HepG2 (cell line): Measurements from ENCODE around the gene HIPK2. TPM values are rescaled to one million over a fixed set of nuclear protein-coding genes. Genes with fewer than 3 reads are reported as not detected.
A peak's percentile ranks its signal among the peaks of the same experiment; 100 is the strongest.

Experiments
- AGO1 ChIP-seq: fragments of 200-400 bp; formaldehyde crosslinking; IDR thresholded peaks from 2 replicates; pipeline ENCODE4 v1.6.1; 2017; ENCODE audit warnings: mild to moderate bottlenecking, low read depth, low read length, moderate library complexity; ENCODE audit not compliant: poor library complexity, severe bottlenecking
- FLYWCH1 ChIP-seq: sonication (generic); formaldehyde crosslinking; IDR thresholded peaks from 2 replicates; pipeline ENCODE4 v1.8.1; 2023; ENCODE audit warnings: mild to moderate bottlenecking, missing genetic modification reagents
- FOXJ3 ChIP-seq: sonication (generic); formaldehyde crosslinking; IDR thresholded peaks from 2 replicates; pipeline ENCODE4 v1.4.0; 2020; ENCODE audit warnings: missing genetic modification reagents, mild to moderate bottlenecking, borderline replicate concordance
- FOXP4 ChIP-seq: sonication (generic); formaldehyde crosslinking; IDR thresholded peaks from 2 replicates; pipeline ENCODE4 v1.4.0; 2020; ENCODE audit warnings: missing genetic modification reagents
- FUBP1 ChIP-seq: sonication (generic); formaldehyde crosslinking; IDR thresholded peaks from 2 replicates; pipeline ENCODE4 v1.5.1; 2020; ENCODE audit warnings: missing genetic modification reagents, mild to moderate bottlenecking, borderline replicate concordance
- HNF4A ChIP-seq: sonication (generic); formaldehyde crosslinking; IDR thresholded peaks from 2 replicates; pipeline ENCODE4 v1.4.0; 2020; ENCODE audit warnings: missing genetic modification reagents
- HOXA5 ChIP-seq: sonication (generic); formaldehyde crosslinking; IDR thresholded peaks from 2 replicates; pipeline ENCODE4 v1.4.0; 2020; ENCODE audit warnings: missing genetic modification reagents
- IKZF4 ChIP-seq: sonication (generic); formaldehyde crosslinking; IDR thresholded peaks from 2 replicates; pipeline ENCODE4 v1.5.1; 2020; ENCODE audit warnings: borderline replicate concordance, mild to moderate bottlenecking, low read depth, missing genetic modification reagents; ENCODE audit errors: not compliant biosample characterization
- NR2C2 ChIP-seq: sonication (generic); formaldehyde crosslinking; IDR thresholded peaks from 2 replicates; pipeline ENCODE4 v1.4.0; 2020; ENCODE audit warnings: missing genetic modification reagents, mild to moderate bottlenecking, moderate library complexity, borderline replicate concordance
- NRL ChIP-seq: sonication (generic); formaldehyde crosslinking; IDR thresholded peaks from 2 replicates; pipeline ENCODE4 v1.5.0; 2020; ENCODE audit warnings: missing genetic modification reagents, mild to moderate bottlenecking, moderate library complexity, borderline replicate concordance
- RARA ChIP-seq: IDR thresholded peaks from 2 replicates; pipeline ENCODE4 v1.6.1; 2016; ENCODE audit warnings: missing genetic modification reagents, missing compliant biosample characterization
- RCOR2 ChIP-seq: IDR thresholded peaks from 2 replicates; pipeline ENCODE4 v1.6.1; 2016; ENCODE audit warnings: missing biosample characterization, missing genetic modification reagents
- RFX5 ChIP-seq: IDR thresholded peaks from 2 replicates; pipeline ENCODE4 v1.6.1; 2011; ENCODE audit warnings: low read depth, low read length, improper control_type of control experiment
- SRF ChIP-seq: IDR thresholded peaks from 2 replicates; pipeline ENCODE4 v1.6.1; 2011; ENCODE audit warnings: mild to moderate bottlenecking, low read depth, low read length, moderate library complexity
- TARDBP ChIP-seq: sonication (generic); formaldehyde crosslinking; IDR thresholded peaks from 2 replicates; pipeline ENCODE4 v1.8.0; 2022; ENCODE audit warnings: mild to moderate bottlenecking, missing genetic modification reagents
- TCF7L2 ChIP-seq: IDR thresholded peaks from 2 replicates; pipeline ENCODE4 v1.6.1; 2011; ENCODE audit warnings: mild to moderate bottlenecking, low read depth, low read length, moderate library complexity
- ZMYM2 ChIP-seq: sonication (generic); formaldehyde crosslinking; IDR thresholded peaks from 2 replicates; pipeline ENCODE4 v1.8.0; 2022; ENCODE audit warnings: mild to moderate bottlenecking, missing genetic modification reagents
- ZNF121 ChIP-seq: sonication (generic); formaldehyde crosslinking; IDR thresholded peaks from 2 replicates; pipeline ENCODE4 v1.5.0; 2020; ENCODE audit warnings: mild to moderate bottlenecking, missing genetic modification reagents
- ZNF230 ChIP-seq: sonication (generic); formaldehyde crosslinking; IDR thresholded peaks from 2 replicates; pipeline ENCODE4 v1.4.0; 2020; ENCODE audit warnings: mild to moderate bottlenecking, missing genetic modification reagents
- ZNF296 ChIP-seq: sonication (generic); formaldehyde crosslinking; conservative IDR thresholded peaks from 2 replicates; pipeline ENCODE4 v1.5.0; 2020; ENCODE audit warnings: mild to moderate bottlenecking, missing genetic modification reagents
- ZNF343 ChIP-seq: sonication (generic); formaldehyde crosslinking; IDR thresholded peaks from 2 replicates; pipeline ENCODE4 v1.4.0; 2020; ENCODE audit warnings: mild to moderate bottlenecking, missing genetic modification reagents
- ZNF513 ChIP-seq: sonication (generic); formaldehyde crosslinking; conservative IDR thresholded peaks from 2 replicates; pipeline ENCODE4 v1.5.0; 2020; ENCODE audit warnings: missing genetic modification reagents
- ZNF567 ChIP-seq: sonication (generic); formaldehyde crosslinking; IDR thresholded peaks from 2 replicates; pipeline ENCODE4 v1.8.1; 2023; ENCODE audit warnings: mild to moderate bottlenecking, missing genetic modification reagents, borderline replicate concordance
- ZNF605 ChIP-seq: sonication (generic); formaldehyde crosslinking; IDR thresholded peaks from 2 replicates; pipeline ENCODE4 v1.8.0; 2022; ENCODE audit warnings: mild to moderate bottlenecking, missing genetic modification reagents
- ZNF614 ChIP-seq: IDR thresholded peaks from 2 replicates; pipeline ENCODE4 v1.6.1; 2018; ENCODE audit warnings: missing biosample characterization, missing genetic modification reagents, inconsistent platforms, borderline replicate concordance
- polyA plus RNA-seq, 8 experiments: library from polyadenylated mRNA; depleted of rRNA in 3 of 8; stranded (reverse) in 7 of 8; unstranded in 1 of 8; fragments of >200 nt; fragmentation: Illumina TruSeq in 4 of 8; extraction: Trizol in 4 of 8; gene quantifications; 2 replicates each; pipeline versions ENCODE4 v1.2.1 to v1.2.3, GENCODE V29; 2011 to 2016; ENCODE audit warnings: low read depth in 4 of 8, missing spikeins in 1 of 8, mixed read lengths in 1 of 8; ENCODE audit not compliant: insufficient read depth in 1 of 8
- total RNA-seq, 5 experiments: library from RNA; depleted of rRNA; stranded (reverse); fragments of >200 nt; fragmentation: Illumina TruSeq; extraction: Trizol; gene quantifications; 2 replicates each; pipeline ENCODE4 v1.2.3, GENCODE V29; 2016; ENCODE audit warnings: low read depth in 1 of 5

The HIPK2 gene
- total and polyA plus RNA-seq, 2 of the 13 experiments (the other 11 are each of a cell fraction or from before 2014, with no cell fraction given), result 14.4 to 20.2 TPM

- TF ChIP-seq ZNF296 (no peak), ZNF513 (no peak), HNF4A (CRISPR knock-in tag) (peak; percentile 90), TCF7L2 (no peak), ZNF567 (0 out of 2 replicates have a peak, but pooled peaks have one; percentile 90), IKZF4 (CRISPR knock-in tag) (peak; percentile 70), NRL (no peak), FOXP4 (CRISPR knock-in tag) (peak; percentile 98), FOXJ3 (peak; percentile 94; the same call in 1 of the 2 replicates), SRF (0 out of 2 replicates have a peak, but pooled peaks have one; percentile 16), ZNF230 (CRISPR knock-in tag) (no peak), ZNF614 (CRISPR knock-in tag) (no peak), HOXA5 (CRISPR knock-in tag) (peak; percentile 83), ZNF121 (CRISPR knock-in tag) (0 out of 2 replicates have a peak, but pooled peaks have one; percentile 25), FUBP1 (CRISPR knock-in tag) (no peak), RARA (peak; percentile 95), TARDBP (CRISPR knock-in tag) (peak; percentile 93), RCOR2 (CRISPR knock-in tag) (peak; percentile 97), AGO1 (no peak), ZMYM2 (CRISPR knock-in tag) (0 out of 2 replicates have a peak, but pooled peaks have one; percentile 28), ZNF343 (no peak), NR2C2 (CRISPR knock-in tag) (peak; percentile 84), FLYWCH1 (CRISPR knock-in tag) (no peak), ZNF605 (CRISPR knock-in tag) (no peak), RFX5 (no peak)
These were observed 102.4 kb downstream of the HIPK2 start (continued) for GRCh38 chr7:139675127-139676125.
